Choroid plexus epithelial cell (primary cell): ENCODE results near the gene SSBP2.

Source experiments
- DNase-seq: peaks from one replicate; pipeline ENCODE4 v3.0.0-alpha.2; 2010; ENCODE audit warnings: low read depth
- H3K4me3 ChIP-seq: 2 replicates; pipeline ENCODE4 v1.5.1; 2011; ENCODE audit warnings: low read depth, mild to moderate bottlenecking, control low read depth, low read length, moderate library complexity
- CTCF ChIP-seq: conservative IDR thresholded peaks from 2 replicates; pipeline ENCODE4 v1.5.1; 2011; ENCODE audit warnings: low read depth, mild to moderate bottlenecking, control low read depth, inconsistent platforms, low read length, moderate library complexity

SSBP2 gene

GRCh38 chr5:81556809-81557208 lies 194.1 kb downstream of the SSBP2 start:
- TF ChIP-seq CTCF: no peak
- DNase-seq: no peak
- H3K4me3 ChIP-seq: no peak overlapping the region

DNA sequence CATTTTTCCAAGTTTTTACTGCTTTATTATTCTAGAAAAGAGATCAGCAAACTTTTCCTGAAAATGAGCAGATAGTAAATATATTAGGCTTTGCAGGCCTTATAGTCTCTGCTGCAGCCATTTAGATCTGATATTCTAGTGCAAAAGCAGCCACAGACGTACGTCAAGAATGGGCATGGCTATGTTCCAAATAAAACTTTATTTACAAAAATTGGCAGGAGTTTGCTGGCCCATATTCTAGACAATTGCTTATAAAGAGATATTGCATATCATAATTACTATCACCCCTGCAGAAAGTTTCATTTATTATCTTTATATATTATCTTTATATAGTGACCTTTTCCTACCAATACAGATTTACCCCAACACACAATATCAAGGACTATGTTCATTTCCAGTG lies 195.0 kb downstream of the SSBP2 start:
- no peak for DNase-seq
- no peak for TF ChIP-seq CTCF

GRCh38 chr5:81554647-81555046 lies 196.2 kb downstream of the SSBP2 start:
- TF ChIP-seq CTCF: no peak
- H3K4me3 ChIP-seq: no peak overlapping the region
- DNase-seq: no peak

More for the DNA sequence above, 195.0 kb downstream of the SSBP2 start:
- no peak overlapping the region for H3K4me3 ChIP-seq

- no peak for TF ChIP-seq CTCF
- DNase-seq: peak; percentile 14
- H3K4me3 ChIP-seq: no peak overlapping the region
Observed at GRCh38 chr5:81553567-81554212, 197.2 kb downstream of the SSBP2 start.

DNA sequence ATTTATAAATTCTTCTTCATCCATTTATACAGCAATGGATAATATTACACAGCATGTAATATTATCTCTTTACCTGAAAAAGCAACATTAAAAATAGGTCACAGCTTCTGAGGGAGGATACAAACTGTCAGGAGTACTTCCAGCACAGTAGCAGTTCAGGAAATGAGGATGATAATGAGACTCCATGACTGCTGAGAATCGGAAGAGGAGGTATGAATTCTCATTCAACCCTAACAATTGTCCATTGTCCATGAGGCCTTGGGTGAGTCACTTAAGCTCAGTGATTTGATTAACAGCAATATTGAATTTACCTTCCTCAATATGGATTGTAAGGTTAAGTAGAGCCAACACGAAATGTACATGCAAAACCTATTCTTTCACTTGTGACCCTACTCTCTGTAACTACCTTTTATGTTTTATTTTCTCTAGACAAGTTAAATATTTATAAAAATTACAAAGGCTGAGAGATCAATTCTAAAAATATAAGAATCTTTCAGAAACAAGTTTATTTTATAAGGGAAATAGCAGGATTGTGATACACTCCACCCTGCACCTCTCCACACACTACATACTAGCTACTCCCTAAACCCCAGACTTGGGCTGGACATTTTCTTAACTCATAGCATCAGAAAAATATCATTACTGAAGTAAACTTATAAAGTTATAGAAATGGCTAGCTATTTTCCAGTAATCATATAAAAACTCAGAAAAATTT lies 197.9 kb downstream of the SSBP2 start:
- DNase-seq: no peak
- H3K4me3 ChIP-seq: no peak overlapping the region
- no peak for TF ChIP-seq CTCF

DNA sequence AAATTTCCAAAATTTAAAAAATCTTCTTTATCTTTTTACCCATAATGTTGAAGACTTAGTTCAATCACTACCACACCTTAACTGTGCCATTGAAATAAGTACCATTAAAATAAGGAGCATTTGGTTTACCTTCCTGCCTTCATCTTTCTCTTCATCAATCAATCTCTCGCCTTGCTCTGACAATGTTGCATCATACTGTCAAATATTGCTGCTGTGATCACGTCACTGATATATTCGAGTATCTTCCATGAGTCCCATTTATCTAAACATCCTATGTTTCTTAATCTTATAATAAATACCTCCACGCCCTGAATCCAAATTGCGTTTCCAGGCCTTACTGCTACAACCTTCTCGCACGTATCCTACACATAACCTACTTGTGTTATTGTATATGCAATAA lies 201.8 kb downstream of the SSBP2 start:
- H3K4me3 ChIP-seq: no peak overlapping the region
- no peak for DNase-seq
- TF ChIP-seq CTCF: no peak

DNA sequence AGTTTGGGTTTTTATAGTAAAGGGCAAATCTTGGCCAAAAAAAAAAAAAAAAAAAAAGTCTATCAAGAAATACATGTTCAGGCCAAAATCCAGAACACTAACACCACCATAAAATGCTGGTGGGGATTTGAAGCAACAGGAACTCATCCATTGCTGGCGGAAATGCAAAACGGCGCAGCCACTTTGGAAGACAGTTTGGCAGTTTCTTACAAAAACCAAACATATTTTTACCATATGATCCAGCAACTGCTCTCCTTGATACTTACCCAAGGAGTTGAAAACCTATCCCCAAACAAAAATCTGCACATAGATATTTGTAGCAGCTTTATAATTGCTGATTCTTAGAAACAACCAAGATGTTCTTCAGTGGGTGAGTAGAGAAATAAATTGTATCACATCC lies 203.9 kb downstream of the SSBP2 start:
- H3K4me3 ChIP-seq: no peak overlapping the region
- no peak for TF ChIP-seq CTCF
- no peak for DNase-seq
